ENCODE measurements around the gene ATOH8.

ATOH8 gene

GRCh38 chr2:85718885-85719492 lies 34.8 kb upstream of the ATOH8 start:
- no peak for DNase-seq (ENCODE audit: low read depth in 2 of 2)

GRCh38 chr2:85719609-85720240 lies 34.1 kb upstream of the ATOH8 start:
- no peak for DNase-seq (ENCODE audit: low read depth in 2 of 2)

GRCh38 chr2:85720533-85720932 lies 33.3 kb upstream of the ATOH8 start:
- DNase-seq (ENCODE audit: low read depth in 2 of 2): no peak

GRCh38 chr2:85721641-85722040 lies 32.1 kb upstream of the ATOH8 start:
- DNase-seq (ENCODE audit: low read depth in 2 of 2): no peak

- no peak for DNase-seq (ENCODE audit: low read depth in 2 of 2)
Measured at GRCh38 chr2:85722519-85722918, 31.3 kb upstream of the ATOH8 start.

GRCh38 chr2:85723707-85724360 lies 30.0 kb upstream of the ATOH8 start:
- DNase-seq (ENCODE audit: low read depth in 2 of 2): no peak

GRCh38 chr2:85724731-85725181 lies 29.0 kb upstream of the ATOH8 start:
- DNase-seq (ENCODE audit: low read depth in 2 of 2): no peak

- DNase-seq (ENCODE audit: low read depth in 2 of 2): no peak
Measured at GRCh38 chr2:85725451-85725850, 28.3 kb upstream of the ATOH8 start.

GRCh38 chr2:85727798-85728197 lies 26.0 kb upstream of the ATOH8 start:
- no peak for DNase-seq (ENCODE audit: low read depth in 2 of 2)

- no peak for DNase-seq (ENCODE audit: low read depth in 2 of 2)
Measured at GRCh38 chr2:85728342-85728741, 25.4 kb upstream of the ATOH8 start.

- peak; percentile 74 to 77 for DNase-seq (ENCODE audit: low read depth in 2 of 2)
Measured at GRCh38 chr2:85728883-85729824, 24.6 kb upstream of the ATOH8 start.

GRCh38 chr2:85729825-85730510 lies 23.8 kb upstream of the ATOH8 start:
- no peak for DNase-seq (ENCODE audit: low read depth in 2 of 2)

GRCh38 chr2:85730686-85731230 lies 23.0 kb upstream of the ATOH8 start:
- DNase-seq (ENCODE audit: low read depth in 2 of 2): no peak

- DNase-seq (ENCODE audit: low read depth in 2 of 2): no peak
Measured at GRCh38 chr2:85731606-85732005, 22.2 kb upstream of the ATOH8 start.

- no peak for DNase-seq (ENCODE audit: low read depth in 2 of 2)
Measured at GRCh38 chr2:85732467-85733120, 21.2 kb upstream of the ATOH8 start.

GRCh38 chr2:85733121-85733960 lies 20.4 kb upstream of the ATOH8 start:
- DNase-seq (ENCODE audit: low read depth in 2 of 2): no peak

GRCh38 chr2:85734015-85734414 lies 19.8 kb upstream of the ATOH8 start:
- no peak for DNase-seq (ENCODE audit: low read depth in 2 of 2)

GRCh38 chr2:85734942-85735608 lies 18.7 kb upstream of the ATOH8 start:
- no peak for DNase-seq (ENCODE audit: low read depth in 2 of 2)

GRCh38 chr2:85735691-85736090 lies 18.1 kb upstream of the ATOH8 start:
- DNase-seq (ENCODE audit: low read depth in 2 of 2): no peak
